Tibial nerve (tissue), 4 donors: ENCODE measurements around the gene TENM4.

Experiments used
- CTCF ChIP-seq, 5 experiments: fragments of 200-600 bp in 3 of 5; fragments of 450-650 bp in 2 of 5; sonication (generic) in 3 of 5; IDR thresholded peaks; one replicate each; pipeline ENCODE4 v1.5.1; 2016 to 2019; ENCODE audit warnings: antibody characterized with exemption in 5 of 5, mild to moderate bottlenecking in 3 of 5, moderate library complexity in 2 of 5
- EP300 ChIP-seq, 2 donors: sonication (generic); formaldehyde crosslinking; IDR thresholded peaks; one replicate each; pipeline ENCODE4 v1.6.1; 2017; ENCODE audit warnings: antibody characterized with exemption in 2 of 2, mild to moderate bottlenecking in 1 of 2
- POLR2A ChIP-seq, 2 donors: fragments of 450-650 bp; IDR thresholded peaks; one replicate each; pipeline ENCODE4 v1.6.1; 2017; ENCODE audit warnings: antibody characterized with exemption in 2 of 2, mild to moderate bottlenecking in 2 of 2, moderate library complexity in 2 of 2

DNA sequence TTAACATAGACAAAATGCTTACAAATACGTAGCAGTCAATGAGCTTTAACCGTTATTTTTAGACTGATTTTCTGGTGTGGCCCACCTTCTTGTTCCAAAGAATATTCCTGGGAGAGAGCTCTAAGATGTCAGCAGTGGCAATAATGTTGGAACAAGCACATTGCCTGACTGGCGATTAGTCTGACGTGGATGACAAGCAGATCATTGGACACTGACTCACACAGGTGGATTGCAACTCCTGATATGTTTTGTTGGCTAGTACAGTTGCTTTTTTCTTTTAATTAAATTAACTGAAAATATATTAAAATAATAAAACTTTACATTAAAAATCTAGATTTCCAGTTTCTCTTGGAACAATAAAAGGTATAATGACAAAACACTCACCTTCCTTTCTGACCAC, 78.0 kb downstream of the TENM4 start:
- TF ChIP-seq CTCF (IDR thresholded peaks at IDR 0.05) = no peak
- no peak for TF ChIP-seq POLR2A (IDR thresholded peaks at IDR 0.05)
- no peak for TF ChIP-seq EP300 (IDR thresholded peaks at IDR 0.05)
